ENCODE results near the gene BCORL1. TPM values are rescaled to one million over a fixed set of nuclear protein-coding genes. Genes with fewer than 3 reads are reported as not detected.

The BCORL1 gene
- total and polyA plus RNA-seq, 2 of the 8 experiments (the other 6 are each of a cell fraction or from before 2014, with no cell fraction given) = 1.4 to 6.2 TPM

GRCh38 chrX:130025256-130025655 lies 42.8 kb downstream of the BCORL1 start:
- no peak overlapping the region for H3K4me3 ChIP-seq (ENCODE audit: extremely low read depth in 1 of 4, insufficient read depth in 2 of 4, low read depth in 3 of 4, low read length in 4 of 4)
- H2AFZ ChIP-seq (ENCODE audit: low read length) = no peak overlapping the region
- no peak overlapping the region for H3K27ac ChIP-seq (ENCODE audit: low read depth, low read length)
- H3K23ac ChIP-seq (ENCODE audit: insufficient read length) = no peak overlapping the region
- H3K9ac ChIP-seq (replicated peaks in 1 of 4; ENCODE audit: extremely low read depth in 1 of 4, low read depth in 3 of 4, low read length in 3 of 4) = no peak overlapping the region
- DNase-seq (ENCODE audit: low read depth in 1 of 2, low spot score in 2 of 2) = peak in 1 of 2 experiments; percentile 50
- no peaks in the 10 kb centered on the region for H3K9me3 ChIP-seq (ENCODE audit: insufficient read depth in 2 of 2, low read depth in 1 of 2, low read length in 1 of 2)
- H2AK5ac ChIP-seq (ENCODE audit: low read depth, low read length) = no peak overlapping the region
- peaks cover 0 to 7% (median 2%) of the 10 kb centered on the region in 4 experiments; a peak in 4 of 8 replicates for H3K36me3 ChIP-seq (ENCODE audit: control insufficient read depth in 2 of 4, insufficient read depth in 4 of 4, low read length in 3 of 4)
- H3K79me2 ChIP-seq (ENCODE audit: control insufficient read depth in 1 of 2, insufficient read depth in 2 of 2, low read length in 2 of 2) = no peaks in the 10 kb centered on the region
- H3K4ac ChIP-seq (replicated peaks; ENCODE audit: insufficient read length, low read depth, low read length) = no peak overlapping the region
- H2BK12ac ChIP-seq (ENCODE audit: low read depth, low read length) = no peak overlapping the region
- H2BK120ac ChIP-seq (replicated peaks; ENCODE audit: low read depth, low read length) = no peak overlapping the region
- H3K4me2 ChIP-seq (ENCODE audit: insufficient read depth in 1 of 2, low read depth in 2 of 2, low read length in 2 of 2) = no peak overlapping the region
- no peak overlapping the region for H3K14ac ChIP-seq (ENCODE audit: insufficient read length)
- peak; percentile 24 for FAIRE-seq
- no peak overlapping the region for H2BK5ac ChIP-seq (ENCODE audit: low read depth, low read length)
- H3K56ac ChIP-seq (replicated peaks; ENCODE audit: insufficient read length, low read depth, low read length) = no peak overlapping the region
- H4K8ac ChIP-seq (ENCODE audit: extremely low read depth, insufficient read depth, low read length) = no peak overlapping the region; the same call in 1 of the 2 replicates
- CTCF ChIA-PET (ENCODE audit: partially characterized antibody) = interaction anchor here (0.8 to 6.6 kb wide), 13 partner anchors 9 to 119 kb away, joined by 3 to 77 read pairs (median 5); partner anchors contain the start of gene UTP14A
- WGBS, 2 experiments (ENCODE audit: extremely low coverage in 1 of 2, insufficient coverage in 1 of 2, insufficient read length in 1 of 2, insufficient replicate concordance in 2 of 2, low coverage in 1 of 2, low lambda C conversion rate in 2 of 2, missing lambda C conversion rate in 1 of 2) = 63% methylated on average over 12 of the region's 19 CpGs; no CpG with 5 or more reads in 1 of the 2 experiments
- H4K20me1 ChIP-seq (replicated peaks in 1 of 2; ENCODE audit: control insufficient read depth in 1 of 2, insufficient read depth in 2 of 2, low read length in 2 of 2) = peaks cover 0 to 2% of the 10 kb centered on the region in 2 experiments
- no peak overlapping the region for H2BK20ac ChIP-seq (ENCODE audit: low read length)
- no peaks in the 10 kb centered on the region for H3K27me3 ChIP-seq (replicated peaks in 1 of 4; ENCODE audit: control insufficient read depth in 3 of 4, extremely low read depth in 1 of 4, insufficient read depth in 3 of 4, low read length in 3 of 4)
- no peak overlapping the region for H3K18ac ChIP-seq (ENCODE audit: extremely low read depth, low read length)
- no peaks in the 10 kb centered on the region for H3K79me1 ChIP-seq (ENCODE audit: low read depth, low read length)
- POLR2A ChIA-PET (ENCODE audit: partially characterized antibody) = no interaction called here
- H2BK15ac ChIP-seq (ENCODE audit: low read length) = no peak overlapping the region
- no peak overlapping the region for H4K5ac ChIP-seq (ENCODE audit: insufficient read length, low read depth, low read length)
- no peak overlapping the region for H4K91ac ChIP-seq (replicated peaks; ENCODE audit: insufficient read length, low read length)
- peaks cover 0 to 5% (median 1%) of the 10 kb centered on the region in 4 experiments; a peak in 3 of 7 replicates for H3K4me1 ChIP-seq (replicated peaks in 1 of 4; ENCODE audit: control insufficient read depth in 3 of 4, insufficient read depth in 4 of 4, low read length in 3 of 4)
- no peaks in the 10 kb centered on the region for H3K23me2 ChIP-seq (ENCODE audit: low read depth, low read length)
- TF ChIP-seq KDM4A (IDR thresholded peaks at IDR 0.05; ENCODE audit: low read depth, low read length, severe bottlenecking) (no peak), RNF2 (IDR thresholded peaks at IDR 0.05; ENCODE audit: borderline replicate concordance, low read depth, low read length, missing control alignments, poor library complexity, severe bottlenecking) (no peak), TEAD4 (IDR thresholded peaks at IDR 0.05; ENCODE audit: low read depth, low read length) (no peak), CTCF (IDR thresholded peaks at IDR 0.05; ENCODE audit: control extremely low read depth in 1 of 3, insufficient read depth in 1 of 3, low read depth in 1 of 3, low read length in 3 of 3) (peak; percentile 37 to 68 (median 54)), MAFK (IDR thresholded peaks at IDR 0.05; ENCODE audit: low read depth, low read length) (no peak), RAD21 (IDR thresholded peaks at IDR 0.05 in 1 of 2, conservative IDR thresholded peaks at IDR 0.05 in 1 of 2; ENCODE audit: low read depth in 2 of 2, low read length in 2 of 2) (peak; percentile 42 to 67), ZNF274 (IDR thresholded peaks at IDR 0.05; ENCODE audit: borderline replicate concordance, extremely low read depth, low read length) (no peak)
